ENCODE data around the gene ZNF563.
"Not testable (repeated sequence)": the region's sequence is repeated elsewhere in the genome, so short reads cannot be mapped to it uniquely, and the experiment has no call there.

The ZNF563 gene

GRCh38 chr19:12364391-12365235 lies 31.2 kb upstream of the ZNF563 start:
- TF ChIP-seq, protein P1, sequence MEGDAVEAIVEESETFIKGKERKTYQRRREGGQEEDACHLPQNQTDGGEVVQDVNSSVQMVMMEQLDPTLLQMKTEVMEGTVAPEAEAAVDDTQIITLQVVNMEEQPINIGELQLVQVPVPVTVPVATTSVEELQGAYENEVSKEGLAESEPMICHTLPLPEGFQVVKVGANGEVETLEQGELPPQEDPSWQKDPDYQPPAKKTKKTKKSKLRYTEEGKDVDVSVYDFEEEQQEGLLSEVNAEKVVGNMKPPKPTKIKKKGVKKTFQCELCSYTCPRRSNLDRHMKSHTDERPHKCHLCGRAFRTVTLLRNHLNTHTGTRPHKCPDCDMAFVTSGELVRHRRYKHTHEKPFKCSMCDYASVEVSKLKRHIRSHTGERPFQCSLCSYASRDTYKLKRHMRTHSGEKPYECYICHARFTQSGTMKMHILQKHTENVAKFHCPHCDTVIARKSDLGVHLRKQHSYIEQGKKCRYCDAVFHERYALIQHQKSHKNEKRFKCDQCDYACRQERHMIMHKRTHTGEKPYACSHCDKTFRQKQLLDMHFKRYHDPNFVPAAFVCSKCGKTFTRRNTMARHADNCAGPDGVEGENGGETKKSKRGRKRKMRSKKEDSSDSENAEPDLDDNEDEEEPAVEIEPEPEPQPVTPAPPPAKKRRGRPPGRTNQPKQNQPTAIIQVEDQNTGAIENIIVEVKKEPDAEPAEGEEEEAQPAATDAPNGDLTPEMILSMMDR (IDR thresholded peaks at IDR 0.05; ENCODE audit: insufficient read depth, low read length, missing control alignments), result no peak
- CTCF ChIA-PET, result interaction anchor here (0.7 to 1.7 kb wide), 8 partner anchors 11 to 441 kb away, joined by 3 to 6 read pairs (median 4); partner anchors contain the start of gene ZNF20
- DNase-seq (ENCODE audit: low read depth, low spot score), result no peak
- POLR2A ChIA-PET, result interaction anchor here (1.0 to 1.4 kb wide), 4 partner anchors 31 to 440 kb away, joined by 3 to 7 read pairs (median 4); partner anchors contain the start of genes ZNF136, ZNF443, ZNF563 and ZNF700
- peak overlapping the region; percentile 85 for H3K4me3 ChIP-seq (ENCODE audit: low read depth, low read length)

DNA sequence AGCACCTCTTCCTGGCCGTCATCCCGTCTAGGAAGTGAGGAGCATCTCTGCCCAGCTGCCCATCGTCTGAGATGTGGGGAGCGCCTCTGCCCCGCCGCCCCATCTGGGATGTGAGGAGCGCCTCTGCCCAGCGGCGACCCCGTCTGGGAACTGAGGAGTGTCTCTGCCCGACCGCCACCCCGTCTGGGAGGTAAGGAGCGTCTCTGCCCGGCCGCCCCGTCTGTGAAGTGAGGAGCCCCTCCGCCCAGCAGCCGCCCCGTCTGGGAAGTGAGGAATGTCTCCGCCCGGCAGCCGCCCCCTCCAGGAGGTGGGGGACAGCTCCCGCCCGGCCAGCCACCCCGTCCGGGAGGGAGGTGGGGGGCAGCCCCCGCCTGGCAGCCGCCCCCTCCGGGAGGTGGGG lies 28.8 kb upstream of the ZNF563 start:
- POLR2A ChIA-PET; H3K4me3 ChIP-seq (ENCODE audit: low read depth, low read length); DNase-seq (ENCODE audit: low read depth, low spot score); CTCF ChIA-PET: not testable (repeated sequence)

- H3K4me3 ChIP-seq (ENCODE audit: low read depth, low read length), result no peak overlapping the region
- ChIA-PET POLR2A (no interaction called here), CTCF (interaction anchor here (1.3 kb wide), 1 partner anchor 12 kb away, joined by 3 read pairs; the partner anchor contains the start of gene ZNF442)
- DNase-seq (ENCODE audit: low read depth, low spot score), result no peak
- TF ChIP-seq, protein P1 (IDR thresholded peaks at IDR 0.05; ENCODE audit: insufficient read depth, low read length, missing control alignments), result no peak
Observed at GRCh38 chr19:12353375-12353774, 19.9 kb upstream of the ZNF563 start.

GRCh38 chr19:12350890-12351197 lies 17.4 kb upstream of the ZNF563 start:
- TF ChIP-seq, protein P1 (IDR thresholded peaks at IDR 0.05; ENCODE audit: insufficient read depth, low read length, missing control alignments), result no peak
- no peak for DNase-seq (ENCODE audit: low read depth, low spot score)
- ChIA-PET POLR2A (no interaction called here), CTCF (no interaction called here)
- H3K4me3 ChIP-seq (ENCODE audit: low read depth, low read length), result no peak overlapping the region

GRCh38 chr19:12350185-12350889 lies 16.9 kb upstream of the ZNF563 start:
- TF ChIP-seq, protein P1 (IDR thresholded peaks at IDR 0.05; ENCODE audit: insufficient read depth, low read length, missing control alignments), result no peak
- ChIA-PET CTCF (no interaction called here), POLR2A (no interaction called here)
- no peak overlapping the region for H3K4me3 ChIP-seq (ENCODE audit: low read depth, low read length)
- DNase-seq (ENCODE audit: low read depth, low spot score), result no peak

- TF ChIP-seq, protein P1 (IDR thresholded peaks at IDR 0.05; ENCODE audit: insufficient read depth, low read length, missing control alignments), result no peak
- POLR2A ChIA-PET, result no interaction called here
- no peak for DNase-seq (ENCODE audit: low read depth, low spot score)
- CTCF ChIA-PET, result no interaction called here
- no peak overlapping the region for H3K4me3 ChIP-seq (ENCODE audit: low read depth, low read length)
Observed at GRCh38 chr19:12346896-12347295, 13.5 kb upstream of the ZNF563 start.

All from AG04449 (cell line).